Panc1 (cell line): ENCODE measurements around the gene MIF. TPM values are rescaled to one million over a fixed set of nuclear protein-coding genes. Genes with fewer than 3 reads are reported as not detected.

Experiments
- ATAC-seq: fragments of 200-7000 bp; cut with Tn5 transposase; 2 replicates; pipeline ENCODE4 v1.9.1; 2020; ENCODE audit warnings: mild to moderate bottlenecking, moderate library complexity
- BruUV-seq: library from RNA; stranded (reverse); fragments of 400-500 nt; replicated peaks from 2 replicates; lab custom pipeline; 2021; lab: Mats Ljungman, UMichigan
- CTCF ChIA-PET: fragments of 300-600 bp; sonication (Branson Sonifier 250); formaldehyde crosslinking; loops from one replicate; lab custom pipeline; 2022; ENCODE audit warnings: antibody characterized with exemption; lab: Charles Lee
- POLR2A ChIA-PET: fragments of 300-600 bp; sonication (Branson Sonifier 250); formaldehyde crosslinking; loops from one replicate; lab custom pipeline; 2022; ENCODE audit warnings: antibody characterized with exemption; lab: Charles Lee
- DNase-seq: peaks from one replicate; pipeline ENCODE4 v3.0.0-alpha.2; 2010; ENCODE audit warnings: low read depth, low spot score
- H3K27ac ChIP-seq: 2 replicates; pipeline ENCODE4 v1.5.1; 2011; ENCODE audit warnings: mild to moderate bottlenecking, low read length, inconsistent platforms
- H3K27me3 ChIP-seq: fragments of 200-500 bp; sonication (Bioruptor generic); 2 replicates; pipeline ENCODE4 v1.6.0; 2014; ENCODE audit warnings: low read length, inconsistent platforms; ENCODE audit not compliant: control insufficient read depth, insufficient read depth
- H3K36me3 ChIP-seq: fragments of 200-500 bp; sonication (Bioruptor generic); 2 replicates; pipeline ENCODE4 v1.5.1; 2014; ENCODE audit warnings: inconsistent platforms, mild to moderate bottlenecking, low read length, moderate library complexity; ENCODE audit not compliant: control insufficient read depth, insufficient read depth
- H3K4me1 ChIP-seq: 2 replicates; pipeline ENCODE4 v1.5.1; 2011; ENCODE audit warnings: inconsistent platforms, mild to moderate bottlenecking, low read length, moderate library complexity; ENCODE audit not compliant: control insufficient read depth, insufficient read depth
- H3K4me3 ChIP-seq, 2 experiments: 2 replicates each; pipeline ENCODE4 v1.5.1; 2011 to 2012; ENCODE audit warnings: low read depth in 2 of 2, low read length in 2 of 2, mild to moderate bottlenecking in 2 of 2, inconsistent platforms in 1 of 2, moderate library complexity in 1 of 2
- H3K9me3 ChIP-seq: fragments of 200-500 bp; sonication (Bioruptor generic); 2 replicates; pipeline ENCODE4 v1.5.1; 2014; ENCODE audit warnings: low read depth, mild to moderate bottlenecking, inconsistent platforms, low read length, moderate library complexity; ENCODE audit not compliant: control insufficient read depth, insufficient read depth
- POLR2AphosphoS5 ChIP-seq: IDR thresholded peaks from 2 replicates; pipeline ENCODE4 v1.6.1; 2012; ENCODE audit warnings: mild to moderate bottlenecking, low read depth, low read length, moderate library complexity
- SIN3A ChIP-seq: IDR thresholded peaks from 2 replicates; pipeline ENCODE4 v1.6.1; 2012; ENCODE audit warnings: low read depth, mild to moderate bottlenecking, low read length, moderate library complexity, borderline replicate concordance; ENCODE audit not compliant: insufficient read depth
- TCF7L2 ChIP-seq: IDR thresholded peaks from 2 replicates; pipeline ENCODE4 v1.6.1; 2011; ENCODE audit warnings: mild to moderate bottlenecking, low read depth, low read length, inconsistent platforms
- in situ Hi-C: cut with HindIII; loops from 2 replicates; pipeline ENCODE4 v1.10.0; 2016; ENCODE audit warnings: low sequenced_read_pairs, low pct_unique_long_range_greater_than_20kb
- intact Hi-C: fragments of 100-400 bp; cut with micrococcal nuclease; formaldehyde crosslinking; loops from one replicate; pipeline ENCODE4 v1.10.0; 2022; ENCODE audit not compliant: unreplicated experiment
- total RNA-seq: library from RNA; stranded (reverse); gene quantifications from one replicate; pipeline ENCODE4 v1.2.1, GENCODE V29; 2021; ENCODE audit not compliant: unreplicated experiment
- TF ChIP-seq, protein P1 (sequence below), 2 experiments: IDR thresholded peaks; 2 replicates each; pipeline ENCODE4 v1.6.1; 2011 to 2012; ENCODE audit warnings: low read depth in 2 of 2, control low read depth in 1 of 2, low read length in 1 of 2, mild to moderate bottlenecking in 1 of 2, moderate library complexity in 1 of 2; ENCODE audit not compliant: insufficient read depth in 1 of 2
- TF ChIP-seq, protein P2 (sequence below): fragments of 450-650 bp; IDR thresholded peaks from 2 replicates; pipeline ENCODE4 v1.5.1; 2017; ENCODE audit warnings: mild to moderate bottlenecking

MIF gene
- total RNA-seq, 1 experiment from 2014 or later = 936 TPM

DNA sequence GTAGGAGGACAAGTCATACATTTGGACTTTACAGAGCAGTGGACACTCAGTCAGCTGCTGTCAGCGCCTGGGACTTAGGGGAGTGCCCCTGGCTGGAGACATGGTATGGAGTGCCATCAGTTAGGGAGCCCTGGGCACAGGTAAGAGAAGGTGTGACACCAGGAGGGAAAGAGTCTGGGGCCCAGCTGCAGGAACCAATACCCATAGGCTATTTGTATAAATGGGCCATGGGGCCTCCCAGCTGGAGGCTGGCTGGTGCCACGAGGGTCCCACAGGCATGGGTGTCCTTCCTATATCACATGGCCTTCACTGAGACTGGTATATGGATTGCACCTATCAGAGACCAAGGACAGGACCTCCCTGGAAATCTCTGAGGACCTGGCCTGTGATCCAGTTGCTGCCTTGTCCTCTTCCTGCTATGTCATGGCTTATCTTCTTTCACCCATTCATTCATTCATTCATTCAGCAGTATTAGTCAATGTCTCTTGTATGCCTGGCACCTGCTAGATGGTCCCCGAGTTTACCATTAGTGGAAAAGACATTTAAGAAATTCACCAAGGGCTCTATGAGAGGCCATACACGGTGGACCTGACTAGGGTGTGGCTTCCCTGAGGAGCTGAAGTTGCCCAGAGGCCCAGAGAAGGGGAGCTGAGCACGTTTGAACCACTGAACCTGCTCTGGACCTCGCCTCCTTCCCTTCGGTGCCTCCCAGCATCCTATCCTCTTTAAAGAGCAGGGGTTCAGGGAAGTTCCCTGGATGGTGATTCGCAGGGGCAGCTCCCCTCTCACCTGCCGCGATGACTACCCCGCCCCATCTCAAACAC is 850 bp upstream of the MIF start:
- no TSS peak for BruUV-seq
- no peaks in the 10 kb centered on the region for H3K27me3 ChIP-seq
- POLR2A ChIA-PET = interaction anchor here (1.2 kb wide), 1 partner anchor 21 kb away, joined by 4 read pairs; no protein-coding TSS in a partner anchor
- intact Hi-C loops (no loop called here), in situ Hi-C loops (no loop called here)
- CTCF ChIA-PET = interaction anchor here (1.3 kb wide), 1 partner anchor 20 kb away, joined by 3 read pairs; no protein-coding TSS in a partner anchor
- H3K4me1 ChIP-seq = peaks cover 21% of the 10 kb centered on the region
- H3K4me3 ChIP-seq = peak overlapping the region; percentile 72 to 74
- TF ChIP-seq POLR2AphosphoS5 (no peak), SIN3A (no peak), TCF7L2 (no peak)
- TF ChIP-seq, protein P1, sequence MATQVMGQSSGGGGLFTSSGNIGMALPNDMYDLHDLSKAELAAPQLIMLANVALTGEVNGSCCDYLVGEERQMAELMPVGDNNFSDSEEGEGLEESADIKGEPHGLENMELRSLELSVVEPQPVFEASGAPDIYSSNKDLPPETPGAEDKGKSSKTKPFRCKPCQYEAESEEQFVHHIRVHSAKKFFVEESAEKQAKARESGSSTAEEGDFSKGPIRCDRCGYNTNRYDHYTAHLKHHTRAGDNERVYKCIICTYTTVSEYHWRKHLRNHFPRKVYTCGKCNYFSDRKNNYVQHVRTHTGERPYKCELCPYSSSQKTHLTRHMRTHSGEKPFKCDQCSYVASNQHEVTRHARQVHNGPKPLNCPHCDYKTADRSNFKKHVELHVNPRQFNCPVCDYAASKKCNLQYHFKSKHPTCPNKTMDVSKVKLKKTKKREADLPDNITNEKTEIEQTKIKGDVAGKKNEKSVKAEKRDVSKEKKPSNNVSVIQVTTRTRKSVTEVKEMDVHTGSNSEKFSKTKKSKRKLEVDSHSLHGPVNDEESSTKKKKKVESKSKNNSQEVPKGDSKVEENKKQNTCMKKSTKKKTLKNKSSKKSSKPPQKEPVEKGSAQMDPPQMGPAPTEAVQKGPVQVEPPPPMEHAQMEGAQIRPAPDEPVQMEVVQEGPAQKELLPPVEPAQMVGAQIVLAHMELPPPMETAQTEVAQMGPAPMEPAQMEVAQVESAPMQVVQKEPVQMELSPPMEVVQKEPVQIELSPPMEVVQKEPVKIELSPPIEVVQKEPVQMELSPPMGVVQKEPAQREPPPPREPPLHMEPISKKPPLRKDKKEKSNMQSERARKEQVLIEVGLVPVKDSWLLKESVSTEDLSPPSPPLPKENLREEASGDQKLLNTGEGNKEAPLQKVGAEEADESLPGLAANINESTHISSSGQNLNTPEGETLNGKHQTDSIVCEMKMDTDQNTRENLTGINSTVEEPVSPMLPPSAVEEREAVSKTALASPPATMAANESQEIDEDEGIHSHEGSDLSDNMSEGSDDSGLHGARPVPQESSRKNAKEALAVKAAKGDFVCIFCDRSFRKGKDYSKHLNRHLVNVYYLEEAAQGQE (IDR thresholded peaks at IDR 0.05; ENCODE audit: insufficient read depth in 1 of 2, low read depth in 2 of 2, low read length in 1 of 2) = no peak
- TF ChIP-seq, protein P2, sequence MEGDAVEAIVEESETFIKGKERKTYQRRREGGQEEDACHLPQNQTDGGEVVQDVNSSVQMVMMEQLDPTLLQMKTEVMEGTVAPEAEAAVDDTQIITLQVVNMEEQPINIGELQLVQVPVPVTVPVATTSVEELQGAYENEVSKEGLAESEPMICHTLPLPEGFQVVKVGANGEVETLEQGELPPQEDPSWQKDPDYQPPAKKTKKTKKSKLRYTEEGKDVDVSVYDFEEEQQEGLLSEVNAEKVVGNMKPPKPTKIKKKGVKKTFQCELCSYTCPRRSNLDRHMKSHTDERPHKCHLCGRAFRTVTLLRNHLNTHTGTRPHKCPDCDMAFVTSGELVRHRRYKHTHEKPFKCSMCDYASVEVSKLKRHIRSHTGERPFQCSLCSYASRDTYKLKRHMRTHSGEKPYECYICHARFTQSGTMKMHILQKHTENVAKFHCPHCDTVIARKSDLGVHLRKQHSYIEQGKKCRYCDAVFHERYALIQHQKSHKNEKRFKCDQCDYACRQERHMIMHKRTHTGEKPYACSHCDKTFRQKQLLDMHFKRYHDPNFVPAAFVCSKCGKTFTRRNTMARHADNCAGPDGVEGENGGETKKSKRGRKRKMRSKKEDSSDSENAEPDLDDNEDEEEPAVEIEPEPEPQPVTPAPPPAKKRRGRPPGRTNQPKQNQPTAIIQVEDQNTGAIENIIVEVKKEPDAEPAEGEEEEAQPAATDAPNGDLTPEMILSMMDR = no peak
- H3K9me3 ChIP-seq = no peaks in the 10 kb centered on the region
- DNase-seq (no peak), ATAC-seq (no peak)
- H3K27ac ChIP-seq = peak overlapping the region; percentile 93
- H3K36me3 ChIP-seq = peaks cover 6% of the 10 kb centered on the region; the same call in 1 of the 2 replicates

DNA sequence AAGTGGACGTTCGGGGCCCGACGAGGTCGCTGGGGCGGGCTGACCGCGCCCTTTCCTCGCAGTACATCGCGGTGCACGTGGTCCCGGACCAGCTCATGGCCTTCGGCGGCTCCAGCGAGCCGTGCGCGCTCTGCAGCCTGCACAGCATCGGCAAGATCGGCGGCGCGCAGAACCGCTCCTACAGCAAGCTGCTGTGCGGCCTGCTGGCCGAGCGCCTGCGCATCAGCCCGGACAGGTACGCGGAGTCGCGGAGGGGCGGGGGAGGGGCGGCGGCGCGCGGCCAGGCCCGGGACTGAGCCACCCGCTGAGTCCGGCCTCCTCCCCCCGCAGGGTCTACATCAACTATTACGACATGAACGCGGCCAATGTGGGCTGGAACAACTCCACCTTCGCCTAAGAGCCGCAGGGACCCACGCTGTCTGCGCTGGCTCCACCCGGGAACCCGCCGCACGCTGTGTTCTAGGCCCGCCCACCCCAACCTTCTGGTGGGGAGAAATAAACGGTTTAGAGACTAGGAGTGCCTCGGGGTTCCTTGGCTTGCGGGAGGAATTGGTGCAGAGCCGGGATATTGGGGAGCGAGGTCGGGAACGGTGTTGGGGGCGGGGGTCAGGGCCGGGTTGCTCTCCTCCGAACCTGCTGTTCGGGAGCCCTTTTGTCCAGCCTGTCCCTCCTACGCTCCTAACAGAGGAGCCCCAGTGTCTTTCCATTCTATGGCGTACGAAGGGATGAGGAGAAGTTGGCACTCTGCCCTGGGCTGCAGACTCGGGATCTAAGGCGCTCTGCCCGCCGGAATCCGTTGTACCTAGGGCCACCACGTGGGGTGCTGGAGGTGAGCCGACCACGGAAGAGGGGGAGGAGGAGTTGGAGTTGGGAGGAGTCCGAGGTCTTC is 771 bp downstream of the MIF start:
- in situ Hi-C loops (no loop called here), intact Hi-C loops (no loop called here)
- DNase-seq (peak; percentile 28), ATAC-seq (peak; percentile 66)
- Histone ChIP-seq H3K36me3 (peaks cover 6% of the 10 kb centered on the region; the same call in 1 of the 2 replicates), H3K4me1 (peaks cover 21% of the 10 kb centered on the region), H3K27me3 (no peaks in the 10 kb centered on the region), H3K9me3 (no peaks in the 10 kb centered on the region), H3K4me3 (peak overlapping the region; percentile 72 to 74), H3K27ac (peak overlapping the region; percentile 93)
- CTCF ChIA-PET = interaction anchor here (0.7 to 1.3 kb wide), 4 partner anchors 19 to 76 kb away, joined by 3 to 7 read pairs (median 3); partner anchors contain the start of gene SLC2A11
- POLR2A ChIA-PET = interaction anchor here (0.6 to 1.2 kb wide), 2 partner anchors 23 to 45 kb away, joined by 3 to 4 read pairs; no protein-coding TSS in a partner anchor
- BruUV-seq = TSS peak; percentile 100
- TF ChIP-seq SIN3A (peak; percentile 35; the same call in 1 of the 2 replicates), POLR2AphosphoS5 (peak; percentile 50), TCF7L2 (peak; percentile 44; the same call in 1 of the 2 replicates)
- TF ChIP-seq, protein P1 (IDR thresholded peaks at IDR 0.05; ENCODE audit: insufficient read depth in 1 of 2, low read depth in 2 of 2, low read length in 1 of 2) = no peak
- TF ChIP-seq, protein P2 = peak; percentile 36; the same call in 1 of the 2 replicates
